ENCODE measurements around the gene HSPA12B.

The HSPA12B gene

DNA sequence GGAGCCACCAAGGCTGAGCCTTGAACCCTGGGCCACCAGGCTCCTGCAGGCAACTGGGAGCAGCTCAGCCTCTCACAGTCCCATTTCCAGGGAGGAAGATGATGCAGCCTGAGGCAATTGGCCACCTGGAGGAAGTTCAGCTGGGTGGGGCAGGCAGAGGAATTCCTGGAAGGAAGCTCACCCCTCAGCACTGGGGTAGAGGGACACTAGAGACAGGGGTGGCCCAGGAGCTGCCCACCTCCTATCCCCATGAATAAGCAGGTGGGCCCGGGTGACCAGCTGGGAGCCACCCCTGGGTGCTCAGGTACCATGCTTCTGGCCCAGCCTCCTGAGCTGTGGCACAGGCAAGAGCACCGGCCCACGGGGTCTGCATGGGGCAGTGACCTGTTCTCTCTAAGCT is 3.6 kb upstream of the HSPA12B start:
- no peak for DNase-seq (ENCODE audit: low read depth in 2 of 2)

DNA sequence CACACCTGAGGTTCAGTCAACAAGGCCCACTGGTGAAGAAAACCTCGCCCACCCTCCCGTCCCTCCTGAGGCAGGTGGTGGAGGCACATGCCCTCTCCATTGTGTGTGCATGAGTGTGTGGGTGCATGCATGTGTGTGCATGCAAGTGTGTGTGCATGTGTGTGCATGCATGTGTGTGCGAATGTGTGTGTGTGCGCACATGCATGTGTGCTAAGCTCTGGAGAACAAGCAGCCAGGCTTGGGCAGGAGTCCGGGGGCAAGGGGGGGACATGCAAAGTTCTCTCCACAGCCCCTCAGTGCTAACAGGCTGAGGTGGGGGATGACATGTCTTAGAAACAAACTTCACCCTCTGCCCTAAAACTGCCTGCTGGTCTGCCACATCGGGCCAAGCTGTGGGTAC is 3.1 kb upstream of the HSPA12B start:
- no peak for DNase-seq (ENCODE audit: low read depth in 2 of 2)

DNA sequence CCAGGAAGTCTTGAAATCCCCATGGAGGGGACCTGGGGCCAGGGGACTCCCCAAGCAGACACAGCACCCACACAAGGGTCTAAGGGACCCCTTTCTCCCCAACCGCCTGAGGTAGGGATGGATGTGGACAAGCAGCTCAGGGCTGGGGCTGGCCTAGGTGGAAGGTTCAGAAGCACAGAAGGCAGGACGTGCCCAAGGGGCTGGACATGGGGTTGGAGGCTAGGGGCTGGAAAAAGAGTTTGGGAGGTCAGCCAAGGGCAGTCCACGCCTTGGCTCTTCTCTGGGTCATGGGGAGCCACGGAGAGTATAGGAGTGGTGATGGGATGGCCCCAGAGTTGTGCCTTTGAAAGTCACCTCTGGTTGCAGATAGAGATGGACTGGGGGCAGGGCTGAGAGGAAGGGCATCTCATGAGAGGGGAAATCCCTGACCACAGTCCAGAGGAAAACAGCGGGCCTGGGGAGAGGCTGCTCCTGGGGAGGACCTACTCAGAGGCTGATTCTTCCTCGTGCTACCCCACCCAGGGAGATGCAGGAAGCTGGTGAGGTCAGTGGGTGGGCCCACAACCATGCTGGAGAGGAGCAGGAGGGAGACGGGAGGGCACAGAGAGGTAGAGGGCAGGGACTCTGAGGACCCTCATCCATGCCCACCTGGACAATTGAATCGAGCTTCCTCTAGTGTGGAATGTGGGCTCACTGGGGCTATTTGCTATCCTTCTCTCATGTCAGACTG is 2.5 kb upstream of the HSPA12B start:
- no peak for DNase-seq (ENCODE audit: low read depth in 2 of 2)

DNA sequence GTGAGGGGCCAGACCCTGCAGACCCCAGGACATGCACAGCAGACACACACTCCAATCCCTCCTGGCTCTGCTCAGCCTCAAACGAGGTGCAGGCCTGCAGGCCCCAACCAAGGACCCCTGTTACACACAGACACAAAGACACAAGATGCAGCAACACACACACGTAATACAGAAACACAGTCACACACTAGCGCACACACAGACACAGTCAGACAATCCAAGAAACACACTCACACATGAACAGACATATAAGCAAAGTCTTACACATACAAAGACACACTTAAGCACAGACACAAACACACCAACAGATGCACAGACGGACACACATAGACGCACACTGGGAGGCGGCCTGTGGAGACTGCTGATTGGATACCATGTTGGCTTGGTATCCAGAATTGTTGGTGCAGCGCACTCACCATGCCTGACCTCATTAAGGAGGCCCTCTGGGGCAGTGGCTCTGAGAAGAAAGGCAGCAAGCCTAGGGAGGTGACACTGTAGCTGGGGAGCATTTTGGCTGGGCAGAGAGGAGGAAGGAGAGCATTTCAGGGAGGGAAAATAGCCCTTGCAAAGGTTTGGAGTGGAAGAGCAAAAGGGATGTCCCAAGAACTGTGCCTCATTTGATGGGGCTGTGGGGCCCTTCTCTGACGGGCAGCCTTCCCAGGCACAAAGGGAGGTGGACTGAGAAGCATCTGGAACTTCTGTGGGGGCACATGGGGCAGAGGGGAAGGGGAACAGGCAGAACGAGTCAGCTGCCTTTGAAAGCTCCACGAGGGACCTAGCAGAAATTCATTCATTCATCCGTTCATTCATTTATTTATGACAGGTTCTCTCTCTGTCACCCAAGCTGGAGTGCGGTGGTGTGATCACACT is 1.4 kb upstream of the HSPA12B start:
- DNase-seq (ENCODE audit: low read depth in 2 of 2): no peak

- DNase-seq (ENCODE audit: low read depth in 2 of 2): no peak
Observed at GRCh38 chr20:3731944-3732326, 550 bp upstream of the HSPA12B start.

GRCh38 chr20:3733119-3733995 is 872 bp downstream of the HSPA12B start:
- DNase-seq (ENCODE audit: low read depth in 2 of 2): no peak

GRCh38 chr20:3734111-3734843 is 1.8 kb downstream of the HSPA12B start:
- DNase-seq (ENCODE audit: low read depth in 2 of 2): no peak

DNA sequence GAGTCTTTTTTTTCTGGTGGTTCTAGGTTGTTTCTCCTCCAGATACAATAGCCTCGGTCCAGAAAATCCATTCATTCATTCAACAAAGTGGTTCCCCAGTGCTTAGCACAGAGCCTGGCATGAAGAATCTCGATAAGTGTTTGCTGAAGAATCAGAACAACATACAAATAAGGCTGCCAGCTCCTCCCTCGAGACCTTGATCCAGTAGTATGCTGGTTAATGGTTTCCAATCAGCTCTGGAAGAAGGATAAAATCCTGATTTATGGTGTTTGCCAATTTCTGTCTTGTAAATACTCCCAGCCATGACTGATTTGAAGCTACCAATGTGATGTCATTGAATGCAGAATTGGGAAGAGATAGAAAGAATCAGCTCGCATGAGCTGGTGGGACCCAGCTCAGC is 3.3 kb downstream of the HSPA12B start:
- DNase-seq (ENCODE audit: low read depth in 2 of 2): no peak

DNA sequence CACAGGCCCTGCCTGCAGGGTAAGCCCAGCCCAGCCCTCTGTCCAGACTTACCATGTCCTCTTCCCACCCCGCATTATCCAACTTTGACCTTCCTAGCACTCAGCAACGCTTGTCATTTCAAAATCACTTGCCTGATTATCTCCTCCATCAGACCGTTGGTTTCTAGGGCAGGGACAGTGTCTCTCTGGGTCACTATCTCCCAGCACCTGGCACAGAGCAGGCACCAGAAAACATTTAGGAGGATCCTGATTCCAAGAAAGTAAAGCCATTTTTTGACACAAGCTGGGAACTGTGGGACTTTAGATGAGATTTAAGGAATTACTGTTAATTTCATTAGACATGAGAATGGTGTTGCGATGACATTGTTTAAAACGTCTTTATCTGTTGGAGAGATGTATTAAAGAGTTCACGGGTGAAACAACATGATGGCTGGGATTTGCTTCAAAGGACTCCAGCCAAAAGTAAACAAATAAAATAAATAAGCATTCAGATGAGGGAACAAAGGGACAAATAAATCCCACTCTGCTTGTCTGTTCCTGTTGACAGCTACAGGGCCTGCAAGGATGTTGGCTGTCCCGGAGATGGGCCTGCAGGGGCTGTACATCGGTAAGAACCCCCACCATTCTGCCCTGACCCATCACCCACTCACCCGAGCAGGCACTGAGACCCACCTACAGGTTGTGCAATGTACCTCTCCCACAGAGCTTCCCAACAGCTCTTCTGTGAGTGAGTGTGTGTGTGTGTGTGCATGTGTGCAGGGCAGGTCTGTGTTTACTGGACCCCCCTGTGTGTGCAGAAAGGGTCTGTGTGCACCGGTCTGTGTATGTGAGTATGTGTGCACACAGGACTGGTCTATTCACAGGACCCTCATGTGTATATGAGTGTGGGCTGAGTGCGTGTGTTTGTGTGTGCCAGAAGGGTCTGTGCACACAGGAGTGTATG is 5.9 kb downstream of the HSPA12B start:
- DNase-seq (ENCODE audit: low read depth in 2 of 2): no peak

- DNase-seq (ENCODE audit: low read depth in 2 of 2): no peak
Observed at GRCh38 chr20:3739054-3739925, 6.8 kb downstream of the HSPA12B start.

DNA sequence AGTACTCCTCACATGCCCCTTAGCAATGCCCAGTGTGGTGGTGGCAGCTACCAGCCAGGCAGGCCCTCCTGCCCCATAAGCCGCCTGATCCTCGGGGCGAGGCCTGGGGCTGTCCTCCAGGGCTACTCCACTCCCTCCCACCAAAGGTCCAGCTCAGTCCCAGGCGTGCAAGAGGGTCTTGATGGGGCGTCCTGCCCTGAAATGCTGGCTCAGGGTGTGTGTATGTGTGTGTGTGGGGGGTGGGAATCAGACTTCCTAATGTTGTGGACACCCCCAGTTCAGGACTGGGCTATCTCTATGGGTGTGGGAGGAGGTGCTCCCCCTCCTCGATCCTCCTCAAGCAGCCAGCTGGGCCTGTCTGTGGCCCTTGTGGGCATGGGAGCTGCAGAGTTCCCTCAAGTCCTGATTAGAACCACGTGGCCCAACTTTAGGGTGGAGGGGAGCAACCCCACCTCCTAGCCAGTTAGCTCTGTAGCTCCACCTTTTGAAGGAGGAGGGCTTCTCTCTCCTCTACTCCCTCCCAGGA is 7.5 kb downstream of the HSPA12B start:
- no peak for DNase-seq (ENCODE audit: low read depth in 2 of 2)

DNA sequence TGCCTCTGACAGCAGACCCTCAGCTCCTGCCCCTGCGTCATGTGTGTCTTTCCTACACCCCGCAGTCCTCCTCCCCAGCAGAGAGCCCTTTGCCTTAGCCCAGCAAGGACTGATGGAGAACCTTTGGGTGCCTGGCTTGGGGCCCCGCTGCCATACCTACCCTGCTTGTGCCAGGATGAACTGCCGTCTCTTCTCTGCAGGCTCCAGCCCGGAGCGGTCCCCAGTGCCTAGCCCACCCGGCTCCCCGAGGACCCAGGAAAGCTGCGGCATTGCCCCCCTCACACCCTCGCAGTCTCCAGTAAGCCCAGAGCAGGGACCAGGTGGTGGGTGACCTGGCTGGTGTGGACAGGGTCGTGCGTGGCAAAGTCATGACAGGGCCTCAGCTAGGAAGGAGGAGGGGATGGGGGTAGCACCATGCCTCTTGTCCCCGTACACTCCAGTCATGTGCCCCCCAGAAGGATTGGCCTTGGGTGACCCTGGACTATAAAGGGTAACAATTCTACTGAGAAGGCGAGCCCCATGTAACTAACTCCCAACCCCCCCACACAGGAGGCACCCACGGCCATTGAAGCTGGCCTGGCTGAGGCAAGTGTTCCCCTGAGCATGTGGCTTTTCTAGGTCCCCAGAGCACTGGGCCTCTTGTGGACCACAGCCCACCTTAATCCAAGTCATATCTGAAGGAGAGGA is 8.3 kb downstream of the HSPA12B start:
- no peak for DNase-seq (ENCODE audit: low read depth in 2 of 2)

DNA sequence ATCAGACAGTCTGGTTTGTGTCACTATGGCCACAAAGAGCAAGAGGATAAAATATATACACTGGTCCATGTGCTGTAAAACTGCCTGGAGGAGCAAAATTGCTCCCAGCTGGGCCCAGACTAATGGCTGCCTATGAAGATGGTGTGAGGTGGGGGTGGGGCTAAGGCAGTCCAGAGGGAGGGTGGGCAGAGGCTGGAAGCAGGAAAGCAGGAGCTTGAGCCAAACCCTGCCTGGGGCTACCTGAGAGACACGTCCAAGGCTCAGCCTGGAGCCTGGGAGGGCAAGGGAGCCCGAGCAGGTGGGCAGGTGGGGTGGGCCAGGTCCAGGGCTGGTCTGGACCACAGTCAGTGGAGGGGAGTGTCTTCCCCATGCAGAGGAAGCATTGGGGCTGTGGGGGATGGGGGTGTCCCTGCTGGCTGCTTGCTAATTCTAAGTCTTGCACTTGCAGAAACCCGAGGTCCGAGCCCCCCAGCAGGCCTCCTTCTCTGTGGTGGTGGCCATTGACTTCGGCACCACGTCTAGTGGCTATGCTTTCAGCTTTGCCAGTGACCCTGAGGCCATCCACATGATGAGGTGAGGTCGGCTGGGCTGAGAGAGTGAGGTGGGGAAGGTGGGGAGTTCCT is 9.5 kb downstream of the HSPA12B start:
- DNase-seq (ENCODE audit: low read depth in 2 of 2): no peak

DNA sequence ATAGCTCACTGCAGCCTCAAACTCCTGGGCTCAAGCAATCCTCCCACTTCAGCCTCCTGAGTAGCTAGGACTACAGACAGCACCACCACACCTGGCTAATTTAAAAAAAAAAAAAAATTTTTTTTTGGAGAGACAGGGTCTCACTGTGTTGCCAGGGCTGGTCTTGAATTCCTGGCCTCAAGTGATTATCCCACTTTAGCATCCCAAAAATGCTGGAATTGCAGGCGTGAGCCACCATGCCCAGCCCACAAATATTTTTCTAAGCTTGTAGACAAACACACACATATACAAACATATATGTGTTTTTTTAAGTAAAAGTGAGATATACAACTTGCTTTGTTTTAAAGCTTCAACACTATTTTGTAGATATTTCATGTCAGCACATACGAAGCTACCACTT is 10.8 kb downstream of the HSPA12B start:
- DNase-seq (ENCODE audit: low read depth in 2 of 2): no peak

DNA sequence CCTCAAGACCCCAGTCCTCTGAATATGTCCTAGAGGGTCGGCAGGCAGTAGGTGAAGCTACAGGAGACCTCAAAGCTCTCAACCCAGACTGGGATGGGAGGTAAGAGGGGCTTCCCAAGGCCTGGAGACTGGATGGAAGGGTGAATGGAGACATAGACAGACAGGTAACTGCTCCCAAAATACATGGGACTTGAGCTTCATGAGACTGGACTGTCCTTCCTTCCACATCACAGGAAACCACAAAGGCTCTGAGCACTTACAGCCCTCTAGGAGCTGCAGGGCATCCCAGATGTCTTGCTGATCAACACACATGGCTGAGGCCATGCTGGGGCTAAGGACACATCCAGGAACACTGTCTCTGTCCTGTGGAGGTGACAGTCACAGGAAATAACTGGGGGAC is 11.6 kb downstream of the HSPA12B start:
- DNase-seq (ENCODE audit: low read depth in 2 of 2): no peak

GRCh38 chr20:3744806-3745685 is 12.6 kb downstream of the HSPA12B start:
- no peak for DNase-seq (ENCODE audit: low read depth in 2 of 2)

GRCh38 chr20:3745686-3746173 is 13.2 kb downstream of the HSPA12B start:
- DNase-seq (ENCODE audit: low read depth in 2 of 2): no peak

All from fibroblast of skin of left quadriceps (primary cell).